ENCODE data around the gene NUP62CL.

Gene NUP62CL, protein sequence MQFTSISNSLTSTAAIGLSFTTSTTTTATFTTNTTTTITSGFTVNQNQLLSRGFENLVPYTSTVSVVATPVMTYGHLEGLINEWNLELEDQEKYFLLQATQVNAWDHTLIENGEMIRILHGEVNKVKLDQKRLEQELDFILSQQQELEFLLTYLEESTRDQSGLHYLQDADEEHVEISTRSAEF

DNA sequence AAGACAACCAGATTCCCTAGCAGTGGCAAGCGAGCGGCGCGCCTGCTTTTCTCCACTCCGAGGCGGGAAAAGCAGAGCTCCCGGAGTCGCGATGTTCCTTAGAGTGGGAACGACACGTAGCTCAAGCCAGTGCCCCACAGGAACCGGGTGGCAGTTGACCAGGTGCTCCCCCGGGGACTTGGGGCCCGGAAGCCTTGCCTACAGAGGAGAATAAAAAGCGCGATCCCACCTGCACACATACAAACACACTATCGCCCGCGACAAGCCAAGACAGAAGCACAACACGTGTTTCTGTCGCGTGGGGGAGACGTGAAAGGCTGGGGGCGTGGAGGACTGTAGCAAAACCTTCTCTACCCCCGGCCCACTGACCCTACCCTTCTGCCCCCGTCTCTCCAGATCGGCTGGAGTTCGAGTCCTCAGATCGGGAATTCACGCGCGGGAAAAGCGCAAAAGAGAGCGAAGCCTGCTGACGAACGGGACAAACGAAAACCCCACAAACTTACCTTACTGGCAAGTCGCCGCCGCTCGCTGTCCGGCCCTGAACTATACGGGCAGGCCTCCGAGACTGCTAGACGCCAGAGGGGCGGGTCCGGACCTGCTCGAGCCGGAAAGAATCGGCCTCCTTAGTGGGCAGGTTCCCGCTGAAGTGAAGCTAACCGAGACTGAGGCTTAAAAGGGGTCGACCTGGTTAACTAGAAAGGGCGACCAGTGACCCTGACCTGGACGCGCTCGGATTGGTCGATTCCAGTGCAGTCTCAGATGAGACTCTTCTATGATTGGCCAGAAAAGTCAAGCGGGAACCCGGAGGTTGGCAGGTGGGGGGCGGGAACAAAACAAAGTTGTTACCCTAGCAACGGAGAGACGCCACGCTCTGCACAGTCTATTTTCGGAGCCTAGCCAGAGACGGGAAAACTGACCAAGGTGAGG, at the start of gene NUP62CL, which contains the start of gene DNAAF6:
NUP62CL (minus strand) TSS at position 664 of the 927 bp plus-strand sequence. CDS start 31,287 bp downstream, outside the sequence.
DNAAF6 (plus strand) TSS at position 842 of the 927 bp plus-strand sequence. CDS start 6,265 bp downstream, outside the sequence.
- H3K4me3 ChIP-seq (replicated peaks; ENCODE audit: low read depth, low read length), result peak within 1 kb of the TSS; percentile 46
- TF ChIP-seq CTCF (IDR thresholded peaks at IDR 0.05; ENCODE audit: low read length, missing control alignments), result no peak
- DNase-seq (ENCODE audit: low read depth), result peak; percentile 13

- no peak for TF ChIP-seq CTCF (IDR thresholded peaks at IDR 0.05; ENCODE audit: low read length, missing control alignments)
- no peak overlapping the region for H3K4me3 ChIP-seq (replicated peaks; ENCODE audit: low read depth, low read length)
- no peak for DNase-seq (ENCODE audit: low read depth)
Measured at GRCh38 chrX:107228486-107228819, 22.2 kb upstream of the NUP62CL start.

- H3K4me3 ChIP-seq (replicated peaks; ENCODE audit: low read depth, low read length), result no peak overlapping the region
- no peak for DNase-seq (ENCODE audit: low read depth)
- TF ChIP-seq CTCF (IDR thresholded peaks at IDR 0.05; ENCODE audit: low read length, missing control alignments), result no peak
Measured at GRCh38 chrX:107227780-107228485, 21.7 kb upstream of the NUP62CL start.

DNA sequence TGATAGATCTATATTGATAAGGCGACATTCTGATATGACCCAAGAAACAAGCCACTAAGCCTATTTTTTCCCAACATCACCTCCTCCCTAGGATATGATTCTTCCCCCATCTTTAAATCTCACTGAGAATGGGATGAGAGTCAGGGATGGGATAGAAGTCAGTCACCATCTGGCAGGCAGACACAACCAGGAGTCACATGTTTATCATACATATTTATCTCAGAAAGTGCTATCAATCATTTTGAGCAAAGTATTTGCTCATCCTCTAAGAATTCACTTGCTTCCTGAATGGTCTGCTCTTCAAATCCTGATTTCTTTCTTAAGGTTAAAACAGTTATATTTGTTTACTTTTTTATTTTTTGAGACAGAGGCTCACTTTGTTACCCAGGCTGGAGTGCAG, 20.5 kb upstream of the NUP62CL start:
- DNase-seq (ENCODE audit: low read depth), result no peak
- H3K4me3 ChIP-seq (replicated peaks; ENCODE audit: low read depth, low read length), result no peak overlapping the region
- no peak for TF ChIP-seq CTCF (IDR thresholded peaks at IDR 0.05; ENCODE audit: low read length, missing control alignments)

DNA sequence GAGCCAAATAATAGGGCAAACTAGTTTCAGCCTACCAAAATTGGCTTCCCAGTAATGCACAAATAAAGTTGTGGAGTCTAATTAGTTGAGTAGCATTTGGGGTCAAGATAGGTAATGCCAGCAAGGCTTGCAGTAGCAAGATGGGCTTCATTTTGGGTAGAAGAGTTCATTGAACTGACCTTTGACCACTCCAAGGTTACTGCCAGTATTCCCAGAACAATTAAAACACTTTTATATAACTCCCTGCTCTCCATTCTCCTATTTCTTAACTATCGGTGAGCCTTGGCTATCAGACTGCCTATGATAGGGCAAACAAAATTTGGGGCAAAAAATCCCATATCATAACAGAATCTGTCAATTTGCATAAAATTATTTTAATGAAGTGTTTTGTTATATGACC, 7.2 kb upstream of the NUP62CL start:
- DNase-seq (ENCODE audit: low read depth), result no peak
- no peak overlapping the region for H3K4me3 ChIP-seq (replicated peaks; ENCODE audit: low read depth, low read length)
- no peak for TF ChIP-seq CTCF (IDR thresholded peaks at IDR 0.05; ENCODE audit: low read length, missing control alignments)

GRCh38 chrX:107207943-107208342, 1.7 kb upstream of the NUP62CL start:
- no peak overlapping the region for H3K4me3 ChIP-seq (replicated peaks; ENCODE audit: low read depth, low read length)
- TF ChIP-seq CTCF (IDR thresholded peaks at IDR 0.05; ENCODE audit: low read length, missing control alignments), result no peak
- no peak for DNase-seq (ENCODE audit: low read depth)
